Gastroesophageal sphincter (tissue), 3 donors: ENCODE measurements around the gene SCD.

Experiments used
- CTCF ChIP-seq, 4 experiments: fragments of 200-600 bp in 2 of 4; fragments of 450-650 bp in 2 of 4; sonication (generic) in 1 of 4; IDR thresholded peaks; one replicate each; pipeline ENCODE4 v1.5.1; 2017 to 2019; ENCODE audit warnings: antibody characterized with exemption in 4 of 4, mild to moderate bottlenecking in 2 of 4, moderate library complexity in 2 of 4
- POLR2A ChIP-seq, 2 donors: fragments of 450-650 bp; IDR thresholded peaks; one replicate each; pipeline ENCODE4 v1.6.1; 2017; ENCODE audit warnings: antibody characterized with exemption in 2 of 2, mild to moderate bottlenecking in 2 of 2, moderate library complexity in 1 of 2
- POLR2AphosphoS5 ChIP-seq: sonication (generic); formaldehyde crosslinking; IDR thresholded peaks from one replicate; pipeline ENCODE4 v1.6.1; 2017; ENCODE audit warnings: antibody characterized with exemption

GRCh38 chr10:100362570-100363496, 15.8 kb downstream of the SCD start:
- TF ChIP-seq POLR2A (IDR thresholded peaks at IDR 0.05), result no peak
- TF ChIP-seq CTCF (IDR thresholded peaks at IDR 0.05), result no peak
- no peak for TF ChIP-seq POLR2AphosphoS5
